Esophagus muscularis mucosa (tissue), 4 donors: ENCODE measurements around the gene IZUMO3. TPM values are rescaled to one million over a fixed set of nuclear protein-coding genes. Genes with fewer than 3 reads are reported as not detected.

ENCODE experiments used
- DNase-seq: peaks from one replicate; pipeline ENCODE4 v3.0.0-alpha.2; 2017; ENCODE audit errors: extremely low spot score
- H3K27ac ChIP-seq, 4 donors: fragments of 200-600 bp; sonication (generic); replicated peaks in 1 of 4; 1 replicate in 3 of 4; 2 replicates in 1 of 4; pipeline ENCODE4 v1.5.1; 2016 to 2019; ENCODE audit warnings: mild to moderate bottlenecking in 1 of 4
- H3K27me3 ChIP-seq, 4 donors: fragments of 200-600 bp; sonication (generic); one replicate each; pipeline versions ENCODE4 v1.5.1 to v1.6.0; 2016 to 2019
- H3K36me3 ChIP-seq, 4 donors: fragments of 200-600 bp; sonication (generic); one replicate each; pipeline ENCODE4 v1.5.1; 2016 to 2019
- H3K4me1 ChIP-seq, 4 donors: fragments of 200-600 bp; sonication (generic); one replicate each; pipeline ENCODE4 v1.5.1; 2016 to 2019
- H3K4me3 ChIP-seq, 4 donors: fragments of 200-600 bp; sonication (generic); 1 replicate in 2 of 4; 2 replicates in 2 of 4; pipeline ENCODE4 v1.5.1; 2016 to 2019; ENCODE audit warnings: mild to moderate bottlenecking in 4 of 4, moderate library complexity in 1 of 4
- H3K9me3 ChIP-seq, 4 donors: fragments of 200-600 bp; sonication (generic); 1 replicate in 3 of 4; 2 replicates in 1 of 4; pipeline ENCODE4 v1.5.1; 2016 to 2019
- CTCF ChIP-seq, 3 experiments: fragments of 200-600 bp in 2 of 3; fragments of 450-650 bp in 1 of 3; sonication (generic) in 2 of 3; IDR thresholded peaks; one replicate each; pipeline ENCODE4 v1.5.1; 2017 to 2019; ENCODE audit warnings: antibody characterized with exemption in 3 of 3, mild to moderate bottlenecking in 2 of 3, moderate library complexity in 1 of 3
- EP300 ChIP-seq: sonication (generic); formaldehyde crosslinking; IDR thresholded peaks from one replicate; pipeline ENCODE4 v1.6.1; 2017; ENCODE audit warnings: antibody characterized with exemption
- POLR2A ChIP-seq: fragments of 450-650 bp; IDR thresholded peaks from one replicate; pipeline ENCODE4 v1.6.1; 2017; ENCODE audit warnings: antibody characterized with exemption, moderate library complexity, mild to moderate bottlenecking, low read depth
- POLR2AphosphoS5 ChIP-seq, 2 donors: sonication (generic); formaldehyde crosslinking; IDR thresholded peaks; one replicate each; pipeline ENCODE4 v1.6.1; 2017; ENCODE audit warnings: antibody characterized with exemption in 2 of 2
- WGBS: methylation state at CpG from one replicate; pipeline ENCODE4 v1.1.5; 2018; 5-methylcytosine and 5-hydroxymethylcytosine counted together
- intact Hi-C: fragments of 100-400 bp; cut with DNase I; formaldehyde crosslinking; loops from one replicate; pipeline ENCODE4 v1.15.1; 2023
- total RNA-seq, 4 donors: library from RNA; depleted of rRNA; stranded (reverse); fragments of >200 nt; gene quantifications; one replicate each; pipeline versions ENCODE4 v1.1.0 to v1.2.1, GENCODE V29; 2016

Gene IZUMO3
- total RNA-seq, 4 donors from 2014 or later: not detected

- H3K9me3 ChIP-seq: no peaks in the 10 kb centered on the region
- H3K27ac ChIP-seq: no peak overlapping the region
- no peak overlapping the region for H3K4me3 ChIP-seq
- intact Hi-C loops: no loop called here
- H3K4me1 ChIP-seq: peaks cover 0 to 9% (median 0%) of the 10 kb centered on the region in 4 donors
- 89% methylated on average over 3 of the region's 3 CpGs for WGBS
- no peaks in the 10 kb centered on the region for H3K36me3 ChIP-seq
- TF ChIP-seq POLR2A: no peak
- TF ChIP-seq CTCF (IDR thresholded peaks at IDR 0.05): no peak
- no peak for TF ChIP-seq EP300
- TF ChIP-seq POLR2AphosphoS5 (IDR thresholded peaks at IDR 0.05): no peak
- no peak for DNase-seq
- no peaks in the 10 kb centered on the region for H3K27me3 ChIP-seq
Measured at GRCh38 chr9:24504521-24504920, 41.2 kb downstream of the IZUMO3 start.

GRCh38 chr9:24502206-24502937 lies 43.3 kb downstream of the IZUMO3 start:
- WGBS: 100% methylated on average over 1 of the region's 1 CpG
- Histone ChIP-seq H3K27ac (no peak overlapping the region), H3K9me3 (no peaks in the 10 kb centered on the region), H3K36me3 (no peaks in the 10 kb centered on the region), H3K27me3 (no peaks in the 10 kb centered on the region), H3K4me1 (peaks cover 0 to 14% (median 0%) of the 10 kb centered on the region in 4 donors), H3K4me3 (no peak overlapping the region)
- no peak for DNase-seq
- TF ChIP-seq CTCF (IDR thresholded peaks at IDR 0.05) (no peak), EP300 (no peak), POLR2AphosphoS5 (IDR thresholded peaks at IDR 0.05) (no peak), POLR2A (no peak)
- intact Hi-C loops: no loop called here

- Histone ChIP-seq H3K4me3 (no peak overlapping the region), H3K36me3 (no peaks in the 10 kb centered on the region), H3K4me1 (peaks cover 0 to 14% (median 0%) of the 10 kb centered on the region in 4 donors), H3K27ac (no peak overlapping the region), H3K27me3 (no peaks in the 10 kb centered on the region), H3K9me3 (no peaks in the 10 kb centered on the region)
- WGBS: 69% methylated on average over 3 of the region's 3 CpGs
- no peak for DNase-seq
- intact Hi-C loops: no loop called here
- TF ChIP-seq CTCF (IDR thresholded peaks at IDR 0.05) (no peak), POLR2A (no peak), EP300 (no peak), POLR2AphosphoS5 (IDR thresholded peaks at IDR 0.05) (no peak)
Measured at GRCh38 chr9:24500761-24501160, 44.9 kb downstream of the IZUMO3 start.

- H3K4me3 ChIP-seq: no peak overlapping the region
- H3K27me3 ChIP-seq: no peaks in the 10 kb centered on the region
- H3K9me3 ChIP-seq: no peaks in the 10 kb centered on the region
- no peaks in the 10 kb centered on the region for H3K36me3 ChIP-seq
- no peak for DNase-seq
- no peak overlapping the region for H3K27ac ChIP-seq
- no peak for TF ChIP-seq POLR2AphosphoS5 (IDR thresholded peaks at IDR 0.05)
- no peak for TF ChIP-seq POLR2A
- no peak for TF ChIP-seq CTCF (IDR thresholded peaks at IDR 0.05)
- no peak for TF ChIP-seq EP300
- H3K4me1 ChIP-seq: peaks cover 0 to 5% (median 0%) of the 10 kb centered on the region in 4 donors
- 23% methylated on average over 2 of the region's 2 CpGs for WGBS
- intact Hi-C loops: loop anchor here (5.0 kb wide), 1 partner anchor 49 kb away; the partner anchor contains the start of gene IZUMO3
Measured at GRCh38 chr9:24498632-24499031, 47.1 kb downstream of the IZUMO3 start.

- no peak overlapping the region for H3K4me3 ChIP-seq
- no peak for DNase-seq
- no peaks in the 10 kb centered on the region for H3K36me3 ChIP-seq
- 81% methylated on average over 4 of the region's 4 CpGs for WGBS
- H3K27me3 ChIP-seq: no peaks in the 10 kb centered on the region
- intact Hi-C loops: loop anchor here (5.0 kb wide), 1 partner anchor 50 kb away; the partner anchor contains the start of gene IZUMO3
- H3K27ac ChIP-seq: no peak overlapping the region
- TF ChIP-seq POLR2A (no peak), EP300 (no peak), CTCF (IDR thresholded peaks at IDR 0.05) (no peak), POLR2AphosphoS5 (IDR thresholded peaks at IDR 0.05) (no peak)
- peaks cover 0 to 5% (median 0%) of the 10 kb centered on the region in 4 donors for H3K4me1 ChIP-seq
- H3K9me3 ChIP-seq: no peaks in the 10 kb centered on the region
Measured at GRCh38 chr9:24497671-24498070, 48.0 kb downstream of the IZUMO3 start.
